ENCODE measurements around the gene RASSF8. TPM values are rescaled to one million over a fixed set of nuclear protein-coding genes. Genes with fewer than 3 reads are reported as not detected.

Gene RASSF8
- total and polyA plus RNA-seq, 9 of the 15 experiments (the other 6 are each of a cell fraction or from before 2014, with no cell fraction given) = 0.01 to 0.36 (median 0.12) TPM; not detected in 1

- TF ChIP-seq, protein P1, sequence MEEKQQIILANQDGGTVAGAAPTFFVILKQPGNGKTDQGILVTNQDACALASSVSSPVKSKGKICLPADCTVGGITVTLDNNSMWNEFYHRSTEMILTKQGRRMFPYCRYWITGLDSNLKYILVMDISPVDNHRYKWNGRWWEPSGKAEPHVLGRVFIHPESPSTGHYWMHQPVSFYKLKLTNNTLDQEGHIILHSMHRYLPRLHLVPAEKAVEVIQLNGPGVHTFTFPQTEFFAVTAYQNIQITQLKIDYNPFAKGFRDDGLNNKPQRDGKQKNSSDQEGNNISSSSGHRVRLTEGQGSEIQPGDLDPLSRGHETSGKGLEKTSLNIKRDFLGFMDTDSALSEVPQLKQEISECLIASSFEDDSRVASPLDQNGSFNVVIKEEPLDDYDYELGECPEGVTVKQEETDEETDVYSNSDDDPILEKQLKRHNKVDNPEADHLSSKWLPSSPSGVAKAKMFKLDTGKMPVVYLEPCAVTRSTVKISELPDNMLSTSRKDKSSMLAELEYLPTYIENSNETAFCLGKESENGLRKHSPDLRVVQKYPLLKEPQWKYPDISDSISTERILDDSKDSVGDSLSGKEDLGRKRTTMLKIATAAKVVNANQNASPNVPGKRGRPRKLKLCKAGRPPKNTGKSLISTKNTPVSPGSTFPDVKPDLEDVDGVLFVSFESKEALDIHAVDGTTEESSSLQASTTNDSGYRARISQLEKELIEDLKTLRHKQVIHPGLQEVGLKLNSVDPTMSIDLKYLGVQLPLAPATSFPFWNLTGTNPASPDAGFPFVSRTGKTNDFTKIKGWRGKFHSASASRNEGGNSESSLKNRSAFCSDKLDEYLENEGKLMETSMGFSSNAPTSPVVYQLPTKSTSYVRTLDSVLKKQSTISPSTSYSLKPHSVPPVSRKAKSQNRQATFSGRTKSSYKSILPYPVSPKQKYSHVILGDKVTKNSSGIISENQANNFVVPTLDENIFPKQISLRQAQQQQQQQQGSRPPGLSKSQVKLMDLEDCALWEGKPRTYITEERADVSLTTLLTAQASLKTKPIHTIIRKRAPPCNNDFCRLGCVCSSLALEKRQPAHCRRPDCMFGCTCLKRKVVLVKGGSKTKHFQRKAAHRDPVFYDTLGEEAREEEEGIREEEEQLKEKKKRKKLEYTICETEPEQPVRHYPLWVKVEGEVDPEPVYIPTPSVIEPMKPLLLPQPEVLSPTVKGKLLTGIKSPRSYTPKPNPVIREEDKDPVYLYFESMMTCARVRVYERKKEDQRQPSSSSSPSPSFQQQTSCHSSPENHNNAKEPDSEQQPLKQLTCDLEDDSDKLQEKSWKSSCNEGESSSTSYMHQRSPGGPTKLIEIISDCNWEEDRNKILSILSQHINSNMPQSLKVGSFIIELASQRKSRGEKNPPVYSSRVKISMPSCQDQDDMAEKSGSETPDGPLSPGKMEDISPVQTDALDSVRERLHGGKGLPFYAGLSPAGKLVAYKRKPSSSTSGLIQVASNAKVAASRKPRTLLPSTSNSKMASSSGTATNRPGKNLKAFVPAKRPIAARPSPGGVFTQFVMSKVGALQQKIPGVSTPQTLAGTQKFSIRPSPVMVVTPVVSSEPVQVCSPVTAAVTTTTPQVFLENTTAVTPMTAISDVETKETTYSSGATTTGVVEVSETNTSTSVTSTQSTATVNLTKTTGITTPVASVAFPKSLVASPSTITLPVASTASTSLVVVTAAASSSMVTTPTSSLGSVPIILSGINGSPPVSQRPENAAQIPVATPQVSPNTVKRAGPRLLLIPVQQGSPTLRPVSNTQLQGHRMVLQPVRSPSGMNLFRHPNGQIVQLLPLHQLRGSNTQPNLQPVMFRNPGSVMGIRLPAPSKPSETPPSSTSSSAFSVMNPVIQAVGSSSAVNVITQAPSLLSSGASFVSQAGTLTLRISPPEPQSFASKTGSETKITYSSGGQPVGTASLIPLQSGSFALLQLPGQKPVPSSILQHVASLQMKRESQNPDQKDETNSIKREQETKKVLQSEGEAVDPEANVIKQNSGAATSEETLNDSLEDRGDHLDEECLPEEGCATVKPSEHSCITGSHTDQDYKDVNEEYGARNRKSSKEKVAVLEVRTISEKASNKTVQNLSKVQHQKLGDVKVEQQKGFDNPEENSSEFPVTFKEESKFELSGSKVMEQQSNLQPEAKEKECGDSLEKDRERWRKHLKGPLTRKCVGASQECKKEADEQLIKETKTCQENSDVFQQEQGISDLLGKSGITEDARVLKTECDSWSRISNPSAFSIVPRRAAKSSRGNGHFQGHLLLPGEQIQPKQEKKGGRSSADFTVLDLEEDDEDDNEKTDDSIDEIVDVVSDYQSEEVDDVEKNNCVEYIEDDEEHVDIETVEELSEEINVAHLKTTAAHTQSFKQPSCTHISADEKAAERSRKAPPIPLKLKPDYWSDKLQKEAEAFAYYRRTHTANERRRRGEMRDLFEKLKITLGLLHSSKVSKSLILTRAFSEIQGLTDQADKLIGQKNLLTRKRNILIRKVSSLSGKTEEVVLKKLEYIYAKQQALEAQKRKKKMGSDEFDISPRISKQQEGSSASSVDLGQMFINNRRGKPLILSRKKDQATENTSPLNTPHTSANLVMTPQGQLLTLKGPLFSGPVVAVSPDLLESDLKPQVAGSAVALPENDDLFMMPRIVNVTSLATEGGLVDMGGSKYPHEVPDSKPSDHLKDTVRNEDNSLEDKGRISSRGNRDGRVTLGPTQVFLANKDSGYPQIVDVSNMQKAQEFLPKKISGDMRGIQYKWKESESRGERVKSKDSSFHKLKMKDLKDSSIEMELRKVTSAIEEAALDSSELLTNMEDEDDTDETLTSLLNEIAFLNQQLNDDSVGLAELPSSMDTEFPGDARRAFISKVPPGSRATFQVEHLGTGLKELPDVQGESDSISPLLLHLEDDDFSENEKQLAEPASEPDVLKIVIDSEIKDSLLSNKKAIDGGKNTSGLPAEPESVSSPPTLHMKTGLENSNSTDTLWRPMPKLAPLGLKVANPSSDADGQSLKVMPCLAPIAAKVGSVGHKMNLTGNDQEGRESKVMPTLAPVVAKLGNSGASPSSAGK (IDR thresholded peaks at IDR 0.05) = no peak
- TF ChIP-seq RB1 (IDR thresholded peaks at IDR 0.05; ENCODE audit: low read depth) (no peak), UBTF (IDR thresholded peaks at IDR 0.05; ENCODE audit: borderline replicate concordance in 1 of 2, low read depth in 2 of 2, low read length in 2 of 2) (no peak)
These were observed 130.5 kb downstream of the RASSF8 start (continued) for GRCh38 chr12:26088998-26089397.
